ENCODE measurements around the gene ADIPOR1.
"Not testable (repeated sequence)": the region's sequence is repeated elsewhere in the genome, so short reads cannot be mapped to it uniquely, and the experiment has no call there.

ADIPOR1 gene

GRCh38 chr1:202957733-202958543, at the start of gene ADIPOR1:
Gene ADIPOR1 (minus strand): TSS chr1:202958312. CDS start chr1:202951070, 7,242 bp downstream.
- peak; percentile 86 for DNase-seq

GRCh38 chr1:203006948-203007871, 49.1 kb upstream of the ADIPOR1 start, which contains the start of gene TMEM183A:
Gene TMEM183A (plus strand): TSS chr1:203007374. CDS start chr1:203007466, 92 bp downstream.
- peak; percentile 96 for DNase-seq

GRCh38 chr1:203005395-203006142, 47.5 kb upstream of the ADIPOR1 start:
- not testable (repeated sequence) for DNase-seq

GRCh38 chr1:203002951-203003350, 44.8 kb upstream of the ADIPOR1 start:
- no peak for DNase-seq

- DNase-seq, result no peak
Measured at GRCh38 chr1:203001986-203002385, 43.9 kb upstream of the ADIPOR1 start.

- DNase-seq, result no peak
Measured at GRCh38 chr1:203000217-203000944, 42.3 kb upstream of the ADIPOR1 start.

GRCh38 chr1:202998836-202999750, 41.0 kb upstream of the ADIPOR1 start:
- peak; percentile 24 for DNase-seq

GRCh38 chr1:202994756-202995155, 36.6 kb upstream of the ADIPOR1 start:
- no peak for DNase-seq

GRCh38 chr1:202991112-202991511, 33.0 kb upstream of the ADIPOR1 start:
- no peak for DNase-seq

GRCh38 chr1:202989879-202990278, 31.8 kb upstream of the ADIPOR1 start:
- no peak for DNase-seq

- DNase-seq, result no peak
Measured at GRCh38 chr1:202987922-202988583, 29.9 kb upstream of the ADIPOR1 start.

GRCh38 chr1:202987255-202987654, 29.1 kb upstream of the ADIPOR1 start:
- no peak for DNase-seq

GRCh38 chr1:202986120-202986519, 28.0 kb upstream of the ADIPOR1 start:
- DNase-seq, result not testable (repeated sequence)

GRCh38 chr1:202982715-202983430, 24.8 kb upstream of the ADIPOR1 start:
- DNase-seq, result no peak

GRCh38 chr1:202981939-202982338, 23.8 kb upstream of the ADIPOR1 start:
- no peak for DNase-seq

- DNase-seq, result no peak
Measured at GRCh38 chr1:202979459-202979858, 21.3 kb upstream of the ADIPOR1 start.

- no peak for DNase-seq
Measured at GRCh38 chr1:202976633-202977032, 18.5 kb upstream of the ADIPOR1 start.

- no peak for DNase-seq
Measured at GRCh38 chr1:202974856-202975255, 16.7 kb upstream of the ADIPOR1 start.

- DNase-seq, result no peak
Measured at GRCh38 chr1:202972046-202972445, 13.9 kb upstream of the ADIPOR1 start.

- peak; percentile 47 for DNase-seq
Measured at GRCh38 chr1:202968895-202969295, 10.8 kb upstream of the ADIPOR1 start.
